Muscle of leg (tissue), 11 donors: ENCODE measurements around the gene ARL10. TPM values are rescaled to one million over a fixed set of nuclear protein-coding genes. Genes with fewer than 3 reads are reported as not detected.
A peak's percentile ranks its signal among the peaks of the same experiment; 100 is the strongest.

Source experiments
- DNase-seq: peaks from one replicate; pipeline ENCODE4 v3.0.0; 2013
- H3K27ac ChIP-seq: one replicate; pipeline ENCODE4 v1.5.1; 2013; ENCODE audit warnings: mild to moderate bottlenecking, low read length, control low read depth
- H3K27me3 ChIP-seq: one replicate; pipeline ENCODE4 v1.6.1; 2013; ENCODE audit warnings: low read length; ENCODE audit not compliant: control insufficient read depth, insufficient read depth
- H3K36me3 ChIP-seq: one replicate; pipeline ENCODE4 v1.6.1; 2013; ENCODE audit warnings: low read length; ENCODE audit not compliant: control insufficient read depth, insufficient read depth
- H3K4me1 ChIP-seq: one replicate; pipeline ENCODE4 v1.6.1; 2013; ENCODE audit warnings: low read length; ENCODE audit not compliant: control insufficient read depth, insufficient read depth
- H3K4me3 ChIP-seq: one replicate; pipeline ENCODE4 v1.5.1; 2013; ENCODE audit warnings: low read length, control low read depth
- H3K9me3 ChIP-seq: replicated peaks from 2 replicates; pipeline ENCODE4 v1.6.1; 2013; ENCODE audit warnings: low read depth, low read length; ENCODE audit not compliant: control insufficient read depth
- WGBS: methylation state at CpG from one replicate; pipeline ENCODE4 v1.1.5; 2013; ENCODE audit warnings: missing lambda C conversion rate; ENCODE audit not compliant: insufficient coverage; 5-methylcytosine and 5-hydroxymethylcytosine counted together
- polyA plus RNA-seq, 8 donors: library from polyadenylated mRNA; unstranded; fragments of 120-200 nt; gene quantifications; one replicate each; pipeline versions ENCODE4 v1.2.1 to v1.2.3, GENCODE V29; 2013; ENCODE audit warnings: inconsistent platforms in 1 of 8, low replicate concordance in 1 of 8; ENCODE audit not compliant: insufficient read length in 8 of 8, insufficient read depth in 1 of 8
- total RNA-seq: library from RNA; stranded (reverse); fragments of 120-200 nt; gene quantifications from one replicate; pipeline ENCODE4 v1.2.4, GENCODE V29; 2013

The ARL10 gene
- total and polyA plus RNA-seq, 9 donors, result 7.9 to 12.5 (median 9.7) TPM

GRCh38 chr5:176342158-176342483 lies 23.2 kb upstream of the ARL10 start:
- DNase-seq, result no peak
- no peaks in the 10 kb centered on the region for H3K27me3 ChIP-seq
- H3K4me3 ChIP-seq, result no peak overlapping the region
- H3K9me3 ChIP-seq, result no peaks in the 10 kb centered on the region
- no peaks in the 10 kb centered on the region for H3K4me1 ChIP-seq
- WGBS, result 100% methylated on average over 1 of the region's 1 CpG
- peaks cover 26% of the 10 kb centered on the region for H3K36me3 ChIP-seq
- H3K27ac ChIP-seq, result no peak overlapping the region

- Histone ChIP-seq H3K4me3 (no peak overlapping the region), H3K36me3 (peaks cover 26% of the 10 kb centered on the region), H3K27ac (no peak overlapping the region), H3K27me3 (no peaks in the 10 kb centered on the region), H3K4me1 (no peaks in the 10 kb centered on the region), H3K9me3 (no peaks in the 10 kb centered on the region)
- DNase-seq, result no peak
- no CpG with 5 or more reads among the region's 2 CpGs for WGBS
Observed at GRCh38 chr5:176342766-176343458, 22.4 kb upstream of the ARL10 start.

- H3K4me1 ChIP-seq, result peaks cover 14% of the 10 kb centered on the region
- H3K9me3 ChIP-seq, result no peaks in the 10 kb centered on the region
- no peaks in the 10 kb centered on the region for H3K27me3 ChIP-seq
- 100% methylated on average over 5 of the region's 8 CpGs for WGBS
- H3K4me3 ChIP-seq, result no peak overlapping the region
- peaks cover 72% of the 10 kb centered on the region for H3K36me3 ChIP-seq
- no peak overlapping the region for H3K27ac ChIP-seq
- DNase-seq, result no peak
Observed at GRCh38 chr5:176350416-176350815, 14.9 kb upstream of the ARL10 start.

- H3K27me3 ChIP-seq, result no peaks in the 10 kb centered on the region
- H3K36me3 ChIP-seq, result peaks cover 80% of the 10 kb centered on the region
- H3K4me3 ChIP-seq, result no peak overlapping the region
- 72% methylated on average over 2 of the region's 5 CpGs for WGBS
- no peaks in the 10 kb centered on the region for H3K9me3 ChIP-seq
- no peak for DNase-seq
- no peak overlapping the region for H3K27ac ChIP-seq
- peaks cover 14% of the 10 kb centered on the region for H3K4me1 ChIP-seq
Observed at GRCh38 chr5:176352116-176352878, 13.0 kb upstream of the ARL10 start.

GRCh38 chr5:176353533-176353932 lies 11.8 kb upstream of the ARL10 start:
- H3K36me3 ChIP-seq, result peaks cover 71% of the 10 kb centered on the region

GRCh38 chr5:176355400-176356178 lies 9.7 kb upstream of the ARL10 start:
- WGBS, result 89% methylated on average over 14 of the region's 16 CpGs
- Histone ChIP-seq H3K27ac (no peak overlapping the region), H3K4me1 (peaks cover 18% of the 10 kb centered on the region), H3K36me3 (peaks cover 59% of the 10 kb centered on the region), H3K9me3 (no peaks in the 10 kb centered on the region), H3K4me3 (no peak overlapping the region), H3K27me3 (no peaks in the 10 kb centered on the region)
- no peak for DNase-seq

More at GRCh38 chr5:176353533-176353932, 11.8 kb upstream of the ARL10 start:
- Histone ChIP-seq H3K4me3 (no peak overlapping the region), H3K27me3 (no peaks in the 10 kb centered on the region), H3K27ac (peak overlapping the region; percentile 20), H3K4me1 (peaks cover 14% of the 10 kb centered on the region), H3K9me3 (no peaks in the 10 kb centered on the region)
- DNase-seq, result peak; percentile 72
- WGBS, result 71% methylated on average over 4 of the region's 4 CpGs

GRCh38 chr5:176356179-176356566 lies 9.1 kb upstream of the ARL10 start:
- no peak for DNase-seq
- Histone ChIP-seq H3K27ac (no peak overlapping the region), H3K27me3 (no peaks in the 10 kb centered on the region), H3K36me3 (peaks cover 55% of the 10 kb centered on the region), H3K4me3 (no peak overlapping the region), H3K9me3 (no peaks in the 10 kb centered on the region), H3K4me1 (peaks cover 21% of the 10 kb centered on the region)
- no CpG with 5 or more reads among the region's 3 CpGs for WGBS

- Histone ChIP-seq H3K27me3 (no peaks in the 10 kb centered on the region), H3K4me3 (no peak overlapping the region), H3K4me1 (peaks cover 12% of the 10 kb centered on the region), H3K27ac (no peak overlapping the region), H3K9me3 (no peaks in the 10 kb centered on the region), H3K36me3 (peaks cover 28% of the 10 kb centered on the region)
- 67% methylated on average over 2 of the region's 4 CpGs for WGBS
- DNase-seq, result no peak
Observed at GRCh38 chr5:176359658-176360057, 5.6 kb upstream of the ARL10 start.

- peaks cover 15% of the 10 kb centered on the region for H3K4me1 ChIP-seq
- H3K9me3 ChIP-seq, result no peaks in the 10 kb centered on the region
- H3K4me3 ChIP-seq, result peak overlapping the region; percentile 99
- DNase-seq, result no peak
- peaks cover 16% of the 10 kb centered on the region for H3K36me3 ChIP-seq
- 2% methylated on average over 22 of the region's 27 CpGs for WGBS
- no peaks in the 10 kb centered on the region for H3K27me3 ChIP-seq
- H3K27ac ChIP-seq, result peak overlapping the region; percentile 72
Observed at GRCh38 chr5:176360894-176361436, 4.3 kb upstream of the ARL10 start.
